Activated B cell treated with CpG ODN at 0.5 μM for 24 hours (primary cell): ENCODE measurements around the gene GRIK4. TPM values are rescaled to one million over a fixed set of nuclear protein-coding genes. Genes with fewer than 3 reads are reported as not detected.

Source experiments
- ATAC-seq: fragments of 200-7000 bp; cut with Tn5 transposase; one replicate; pipeline ENCODE4 v1.10.0; 2021; ENCODE audit warnings: low read depth, mild to moderate bottlenecking, moderate library complexity
- CTCF ChIA-PET: fragments of 350-600 bp; sonication (Branson Sonifier 250); formaldehyde crosslinking; loops from one replicate; lab custom pipeline; 2021; ENCODE audit warnings: antibody characterized with exemption; lab: Charles Lee
- POLR2A ChIA-PET: fragments of 350-600 bp; sonication (Branson Sonifier 250); formaldehyde crosslinking; loops from one replicate; lab custom pipeline; 2021; ENCODE audit warnings: antibody characterized with exemption; lab: Charles Lee
- DNase-seq: peaks from one replicate; pipeline ENCODE4 v3.0.0; 2022
- H3K27ac Mint-ChIP-seq: one replicate; pipeline ENCODE4 v1.8.0; 2020; ENCODE audit warnings: mixed read lengths
- H3K27me3 Mint-ChIP-seq: one replicate; pipeline ENCODE4 v1.8.0; 2021; ENCODE audit warnings: mixed read lengths
- H3K36me3 Mint-ChIP-seq: one replicate; pipeline ENCODE4 v1.8.0; 2021; ENCODE audit warnings: low read depth, mixed read lengths
- H3K4me1 Mint-ChIP-seq: one replicate; pipeline ENCODE4 v1.8.0; 2021; ENCODE audit warnings: mixed read lengths
- H3K4me3 Mint-ChIP-seq: one replicate; pipeline ENCODE4 v1.8.0; 2020; ENCODE audit warnings: mild to moderate bottlenecking, mixed read lengths
- H3K9me3 Mint-ChIP-seq: one replicate; pipeline ENCODE4 v1.8.0; 2020; ENCODE audit warnings: mixed read lengths
- CTCF ChIP-seq: fragments of 200-600 bp; IDR thresholded peaks from one replicate; pipeline ENCODE4 v1.8.0; 2022; ENCODE audit warnings: antibody characterized with exemption, mild to moderate bottlenecking
- intact Hi-C: fragments of 100-400 bp; cut with micrococcal nuclease; formaldehyde crosslinking; loops from one replicate; pipeline ENCODE4 v1.15.1; 2024
- total RNA-seq: library from RNA; stranded (reverse); gene quantifications from 2 replicates; pipeline ENCODE4 v1.2.3, GENCODE V29; 2022

The GRIK4 gene
- total RNA-seq, 1 donor from 2014 or later, result not detected

- H3K4me3 Mint-ChIP-seq, result no peak overlapping the region
- no peak for TF ChIP-seq CTCF
- DNase-seq (no peak), ATAC-seq (no peak)
- POLR2A ChIA-PET, result no interaction called here
- H3K27ac Mint-ChIP-seq, result no peak overlapping the region
- no peaks in the 10 kb centered on the region for H3K4me1 Mint-ChIP-seq
- CTCF ChIA-PET, result no interaction called here
- intact Hi-C loops, result no loop called here
- H3K36me3 Mint-ChIP-seq, result no peaks in the 10 kb centered on the region
- no peaks in the 10 kb centered on the region for H3K9me3 Mint-ChIP-seq
- peaks cover 25% of the 10 kb centered on the region for H3K27me3 Mint-ChIP-seq
Measured at GRCh38 chr11:120589376-120589775, 77.8 kb downstream of the GRIK4 start.

GRCh38 chr11:120590472-120590871, 78.9 kb downstream of the GRIK4 start:
- Mint-ChIP-seq H3K4me1 (no peaks in the 10 kb centered on the region), H3K27me3 (peaks cover 21% of the 10 kb centered on the region), H3K36me3 (no peaks in the 10 kb centered on the region), H3K9me3 (no peaks in the 10 kb centered on the region), H3K27ac (no peak overlapping the region), H3K4me3 (no peak overlapping the region)
- DNase-seq (no peak), ATAC-seq (no peak)
- no peak for TF ChIP-seq CTCF
- CTCF ChIA-PET, result no interaction called here
- intact Hi-C loops, result no loop called here
- POLR2A ChIA-PET, result no interaction called here

GRCh38 chr11:120594746-120595145, 83.2 kb downstream of the GRIK4 start:
- no peaks in the 10 kb centered on the region for H3K36me3 Mint-ChIP-seq
- no peaks in the 10 kb centered on the region for H3K4me1 Mint-ChIP-seq
- H3K27me3 Mint-ChIP-seq, result peaks cover 19% of the 10 kb centered on the region
- ATAC-seq (no peak), DNase-seq (no peak)
- ChIA-PET POLR2A (no interaction called here), CTCF (no interaction called here)
- no peak overlapping the region for H3K4me3 Mint-ChIP-seq
- intact Hi-C loops, result no loop called here
- no peaks in the 10 kb centered on the region for H3K9me3 Mint-ChIP-seq
- no peak for TF ChIP-seq CTCF
- H3K27ac Mint-ChIP-seq, result no peak overlapping the region

- Mint-ChIP-seq H3K9me3 (no peaks in the 10 kb centered on the region), H3K27me3 (peaks cover 19% of the 10 kb centered on the region), H3K36me3 (no peaks in the 10 kb centered on the region), H3K4me1 (no peaks in the 10 kb centered on the region), H3K4me3 (no peak overlapping the region), H3K27ac (no peak overlapping the region)
- ChIA-PET POLR2A (no interaction called here), CTCF (no interaction called here)
- ATAC-seq (no peak), DNase-seq (no peak)
- TF ChIP-seq CTCF, result no peak
- intact Hi-C loops, result no loop called here
Measured at GRCh38 chr11:120595557-120595956, 84.0 kb downstream of the GRIK4 start.

GRCh38 chr11:120597250-120598215, 86.0 kb downstream of the GRIK4 start:
- DNase-seq, result no peak
- Mint-ChIP-seq H3K36me3 (no peaks in the 10 kb centered on the region), H3K4me1 (no peaks in the 10 kb centered on the region), H3K4me3 (no peak overlapping the region), H3K27ac (no peak overlapping the region), H3K9me3 (no peaks in the 10 kb centered on the region), H3K27me3 (peaks cover 19% of the 10 kb centered on the region)
- TF ChIP-seq CTCF, result no peak
- POLR2A ChIA-PET, result no interaction called here
- CTCF ChIA-PET, result no interaction called here
- no peak for ATAC-seq
- intact Hi-C loops, result no loop called here
